Kidney glomerular epithelial cell (primary cell): ENCODE results near the gene PARP9.

ENCODE experiments used
- DNase-seq: peaks from one replicate; lab custom pipeline; 2025; lab: John Stamatoyannopoulos, UW

PARP9 gene

GRCh38 chr3:122564155-122564912 lies at the start of gene PARP9, which contains the start of gene DTX3L:
TSS of gene PARP9 (minus strand) at chr3:122564300. CDS start at chr3:122559620, 4,680 bp downstream.
TSS of gene DTX3L (plus strand) at chr3:122564338. CDS start at chr3:122564427, 89 bp downstream.
- peak; percentile 39 for DNase-seq

GRCh38 chr3:122612696-122613095 lies 48.6 kb upstream of the PARP9 start:
- DNase-seq = no peak

- peak; percentile 83 for DNase-seq
Observed at GRCh38 chr3:122609798-122610559, 45.9 kb upstream of the PARP9 start.

GRCh38 chr3:122608916-122609315 lies 44.8 kb upstream of the PARP9 start:
- DNase-seq = no peak

- no peak for DNase-seq
Observed at GRCh38 chr3:122606330-122606729, 42.2 kb upstream of the PARP9 start.

- no peak for DNase-seq
Observed at GRCh38 chr3:122603056-122603455, 39.0 kb upstream of the PARP9 start.

- no peak for DNase-seq
Observed at GRCh38 chr3:122602011-122602710, 38.1 kb upstream of the PARP9 start.

GRCh38 chr3:122598556-122598955 lies 34.5 kb upstream of the PARP9 start:
- DNase-seq = no peak

- DNase-seq = no peak
Observed at GRCh38 chr3:122598151-122598550, 34.1 kb upstream of the PARP9 start.

- DNase-seq = no peak
Observed at GRCh38 chr3:122594025-122594424, 29.9 kb upstream of the PARP9 start.

- DNase-seq = no peak
Observed at GRCh38 chr3:122590610-122591009, 26.5 kb upstream of the PARP9 start.

GRCh38 chr3:122589297-122589696 lies 25.2 kb upstream of the PARP9 start:
- no peak for DNase-seq

- DNase-seq = no peak
Observed at GRCh38 chr3:122587572-122587971, 23.5 kb upstream of the PARP9 start.

- no peak for DNase-seq
Observed at GRCh38 chr3:122586773-122587485, 22.8 kb upstream of the PARP9 start.

- no peak for DNase-seq
Observed at GRCh38 chr3:122586098-122586497, 22.0 kb upstream of the PARP9 start.

- DNase-seq = no peak
Observed at GRCh38 chr3:122582390-122582789, 18.3 kb upstream of the PARP9 start.

GRCh38 chr3:122581622-122582021 lies 17.5 kb upstream of the PARP9 start:
- no peak for DNase-seq

GRCh38 chr3:122580470-122580869 lies 16.4 kb upstream of the PARP9 start:
- DNase-seq = no peak

GRCh38 chr3:122578069-122578740 lies 14.1 kb upstream of the PARP9 start:
- no peak for DNase-seq

GRCh38 chr3:122577409-122578031 lies 13.4 kb upstream of the PARP9 start, which contains the start of gene PARP15:
TSS of gene PARP15 (plus strand) at chr3:122577650. CDS start at chr3:122577668, 18 bp downstream.
- DNase-seq = no peak
